Neuronal stem cell (in vitro differentiated cells): ENCODE data around the gene NAT14.

Experiments used
- DNase-seq: peaks from one replicate; pipeline ENCODE4 v3.0.0-alpha.2; 2013; ENCODE audit warnings: low spot score
- H2AFZ ChIP-seq: one replicate; pipeline ENCODE4 v1.6.1; 2013; ENCODE audit warnings: mild to moderate bottlenecking, low read length, inconsistent platforms
- H2AK5ac ChIP-seq: 2 replicates; pipeline ENCODE4 v1.6.1; 2013; ENCODE audit warnings: low read depth, mild to moderate bottlenecking, inconsistent platforms, low read length, moderate library complexity, mixed read lengths
- H2BK120ac ChIP-seq: 2 replicates; pipeline ENCODE4 v1.6.1; 2013; ENCODE audit warnings: low read depth, mild to moderate bottlenecking, inconsistent platforms, low read length, moderate library complexity, mixed read lengths
- H2BK12ac ChIP-seq: one replicate; pipeline ENCODE4 v1.6.1; 2013; ENCODE audit warnings: low read length, inconsistent platforms
- H2BK15ac ChIP-seq: 2 replicates; pipeline ENCODE4 v1.6.1; 2013; ENCODE audit warnings: mild to moderate bottlenecking, low read length, inconsistent platforms, mixed read lengths
- H2BK5ac ChIP-seq: one replicate; pipeline ENCODE4 v1.6.1; 2013; ENCODE audit warnings: inconsistent platforms, mild to moderate bottlenecking, low read length, moderate library complexity
- H3K14ac ChIP-seq: one replicate; pipeline ENCODE4 v1.6.1; 2013; ENCODE audit warnings: low read length, inconsistent platforms
- H3K18ac ChIP-seq: 2 replicates; pipeline ENCODE4 v1.6.1; 2013; ENCODE audit warnings: low read length, inconsistent platforms
- H3K23ac ChIP-seq: 2 replicates; pipeline ENCODE4 v1.6.1; 2013; ENCODE audit warnings: low read depth, mild to moderate bottlenecking, mixed read lengths, low read length, inconsistent platforms; ENCODE audit not compliant: poor library complexity
- H3K27ac ChIP-seq: replicated peaks from 3 replicates; pipeline ENCODE4 v1.5.1; 2013; ENCODE audit warnings: low read length, inconsistent platforms
- H3K27me3 ChIP-seq, 3 experiments: 2 replicates each; pipeline ENCODE4 v1.6.1; 2013; ENCODE audit warnings: low read length in 3 of 3, mild to moderate bottlenecking in 2 of 3, inconsistent platforms in 1 of 3, low read depth in 1 of 3, mixed read lengths in 1 of 3, moderate library complexity in 1 of 3; ENCODE audit not compliant: control insufficient read depth in 3 of 3, insufficient read depth in 3 of 3
- H3K36me3 ChIP-seq, 2 donors: replicated peaks in 1 of 2; 2 replicates each; pipeline ENCODE4 v1.6.1; 2013; ENCODE audit warnings: low read length in 2 of 2; ENCODE audit not compliant: control insufficient read depth in 2 of 2, insufficient read depth in 2 of 2
- H3K4ac ChIP-seq: 2 replicates; pipeline ENCODE4 v1.6.1; 2013; ENCODE audit warnings: inconsistent platforms, mild to moderate bottlenecking, low read length, moderate library complexity
- H3K4me1 ChIP-seq, 2 donors: 1 replicate in 1 of 2; 2 replicates in 1 of 2; pipeline ENCODE4 v1.6.1; 2013; ENCODE audit warnings: low read length in 2 of 2, low read depth in 1 of 2; ENCODE audit not compliant: control insufficient read depth in 2 of 2, insufficient read depth in 1 of 2
- H3K4me2 ChIP-seq: one replicate; pipeline ENCODE4 v1.6.1; 2013; ENCODE audit warnings: mild to moderate bottlenecking, low read length, inconsistent platforms; ENCODE audit not compliant: insufficient read depth, poor library complexity, severe bottlenecking
- H3K4me3 ChIP-seq, 2 donors: 2 replicates each; pipeline ENCODE4 v1.5.1; 2013; ENCODE audit warnings: low read length in 2 of 2, mild to moderate bottlenecking in 2 of 2, inconsistent platforms in 1 of 2, moderate library complexity in 1 of 2
- H3K79me1 ChIP-seq: one replicate; pipeline ENCODE4 v1.6.1; 2013; ENCODE audit warnings: low read depth, mild to moderate bottlenecking, inconsistent platforms, low read length, moderate library complexity
- H3K9ac ChIP-seq: one replicate; pipeline ENCODE4 v1.6.1; 2013; ENCODE audit warnings: mild to moderate bottlenecking, low read depth, low read length, inconsistent platforms; ENCODE audit not compliant: poor library complexity
- H3K9me3 ChIP-seq, 2 donors: replicated peaks in 1 of 2; 2 replicates each; pipeline versions ENCODE3 to v1.6.1; 2013; ENCODE audit warnings: low read length in 2 of 2, mild to moderate bottlenecking in 2 of 2, inconsistent platforms in 1 of 2, low read depth in 1 of 2, mixed read lengths in 1 of 2, moderate library complexity in 1 of 2; ENCODE audit not compliant: control insufficient read depth in 2 of 2, insufficient read depth in 1 of 2
- H4K8ac ChIP-seq: one replicate; pipeline ENCODE4 v1.6.1; 2013; ENCODE audit warnings: low read depth, mild to moderate bottlenecking, inconsistent platforms, low read length, moderate library complexity
- H4K91ac ChIP-seq: one replicate; pipeline ENCODE4 v1.6.1; 2013; ENCODE audit warnings: low read length, low read depth, mild to moderate bottlenecking, inconsistent platforms; ENCODE audit not compliant: poor library complexity
- whole genome bisulfite sequencing, 2 donors: extraction: QIAGEN DNeasy Blood & Tissue Kit; methylation state at CpG; one replicate each; pipeline ENCODE4 v1.1.7; 2013; ENCODE audit warnings: missing lambda C conversion rate in 2 of 2, mixed read lengths in 1 of 2; ENCODE audit not compliant: insufficient read length in 2 of 2, insufficient replicate concordance in 1 of 2; ENCODE audit errors: extremely low coverage in 2 of 2; 5-methylcytosine and 5-hydroxymethylcytosine counted together

NAT14 gene

GRCh38 chr19:55498246-55498840, 13.4 kb downstream of the NAT14 start:
- no CpG with 5 or more reads among the region's 2 CpGs for WGBS, 2 donors
- Histone ChIP-seq H3K36me3 (no peaks in the 10 kb centered on the region), H3K4me3 (no peak overlapping the region)

GRCh38 chr19:55500368-55500952, 15.5 kb downstream of the NAT14 start:
- H3K4me3 ChIP-seq: no peak overlapping the region
- H3K4me1 ChIP-seq: peaks cover 2 to 5% of the 10 kb centered on the region in 2 donors
- H3K23ac ChIP-seq: no peak overlapping the region
- no peak overlapping the region for H2AFZ ChIP-seq
- H3K9ac ChIP-seq: peak overlapping the region; percentile 71
- H3K4ac ChIP-seq: no peak overlapping the region
- H3K14ac ChIP-seq: peak overlapping the region; percentile 47
- peak overlapping the region; percentile 29 for H3K18ac ChIP-seq
- no peak overlapping the region for H2BK12ac ChIP-seq
- H2AK5ac ChIP-seq: peak overlapping the region; percentile 5
- no peak overlapping the region for H2BK15ac ChIP-seq
- no peak overlapping the region for H2BK5ac ChIP-seq
- no CpG with 5 or more reads among the region's 26 CpGs for WGBS, 2 donors
- no peaks in the 10 kb centered on the region for H3K36me3 ChIP-seq
- DNase-seq: no peak
- H4K8ac ChIP-seq: no peak overlapping the region
- H4K91ac ChIP-seq: no peak overlapping the region
- H3K27ac ChIP-seq: no peak overlapping the region
- no peak overlapping the region for H3K4me2 ChIP-seq
- no peaks in the 10 kb centered on the region for H3K79me1 ChIP-seq
- peaks cover 0 to 7% (median 2%) of the 10 kb centered on the region in 3 experiments for H3K27me3 ChIP-seq
- no peak overlapping the region for H2BK120ac ChIP-seq
- peaks cover 6 to 8% of the 10 kb centered on the region in 2 donors for H3K9me3 ChIP-seq

More at GRCh38 chr19:55498246-55498840, 13.4 kb downstream of the NAT14 start:
- Histone ChIP-seq H4K8ac (no peak overlapping the region), H3K18ac (no peak overlapping the region), H3K79me1 (no peaks in the 10 kb centered on the region), H4K91ac (no peak overlapping the region), H2BK120ac (no peak overlapping the region), H2AFZ (no peak overlapping the region), H2BK12ac (no peak overlapping the region), H3K4ac (no peak overlapping the region), H2AK5ac (no peak overlapping the region), H3K27ac (no peak overlapping the region), H3K4me1 (peaks cover 0 to 7% of the 10 kb centered on the region in 2 donors), H3K14ac (no peak overlapping the region), H3K9me3 (peaks cover 3 to 4% of the 10 kb centered on the region in 2 donors), H2BK5ac (no peak overlapping the region), H3K27me3 (peaks cover 0 to 4% (median 2%) of the 10 kb centered on the region in 3 experiments), H3K4me2 (no peak overlapping the region), H3K23ac (no peak overlapping the region), H2BK15ac (peak overlapping the region; percentile 33), H3K9ac (no peak overlapping the region)
- DNase-seq: no peak

GRCh38 chr19:55502197-55502952, 17.4 kb downstream of the NAT14 start:
- WGBS, 2 donors: 100% methylated on average over 3 of the region's 9 CpGs; no CpG with 5 or more reads in 1 of the 2 donors
- DNase-seq: no peak

GRCh38 chr19:55503157-55503501, 18.1 kb downstream of the NAT14 start:
- no peak overlapping the region for H3K27ac ChIP-seq
- no peak overlapping the region for H2BK120ac ChIP-seq
- H3K18ac ChIP-seq: peak overlapping the region; percentile 91
- H3K14ac ChIP-seq: no peak overlapping the region
- no peak overlapping the region for H3K4me3 ChIP-seq
- no peak overlapping the region for H3K4ac ChIP-seq
- peaks cover 0 to 7% of the 10 kb centered on the region in 2 donors for H3K4me1 ChIP-seq
- H2BK15ac ChIP-seq: peak overlapping the region; percentile 83
- no peaks in the 10 kb centered on the region for H3K79me1 ChIP-seq
- H4K8ac ChIP-seq: no peak overlapping the region
- H3K23ac ChIP-seq: no peak overlapping the region
- DNase-seq: no peak
- no peak overlapping the region for H2AK5ac ChIP-seq
- H3K4me2 ChIP-seq: no peak overlapping the region
- H3K27me3 ChIP-seq: peaks cover 0 to 7% (median 2%) of the 10 kb centered on the region in 3 experiments
- no CpG with 5 or more reads among the region's 17 CpGs for WGBS, 2 donors
- H2BK12ac ChIP-seq: peak overlapping the region; percentile 33
- peak overlapping the region; percentile 96 for H2AFZ ChIP-seq
- no peak overlapping the region for H4K91ac ChIP-seq
- no peaks in the 10 kb centered on the region for H3K36me3 ChIP-seq
- H2BK5ac ChIP-seq: no peak overlapping the region
- peaks cover 7 to 8% of the 10 kb centered on the region in 2 donors for H3K9me3 ChIP-seq
- H3K9ac ChIP-seq: no peak overlapping the region

More at GRCh38 chr19:55502197-55502952, 17.4 kb downstream of the NAT14 start:
- H3K9ac ChIP-seq: no peak overlapping the region
- no peak overlapping the region for H3K23ac ChIP-seq
- H2BK15ac ChIP-seq: no peak overlapping the region
- H2AFZ ChIP-seq: no peak overlapping the region
- H4K91ac ChIP-seq: no peak overlapping the region
- no peaks in the 10 kb centered on the region for H3K36me3 ChIP-seq
- H3K4ac ChIP-seq: no peak overlapping the region
- no peak overlapping the region for H4K8ac ChIP-seq
- H2BK120ac ChIP-seq: no peak overlapping the region
- no peak overlapping the region for H3K4me2 ChIP-seq
- H3K27me3 ChIP-seq: peaks cover 0 to 7% (median 2%) of the 10 kb centered on the region in 3 experiments
- H3K14ac ChIP-seq: no peak overlapping the region
- no peak overlapping the region for H3K4me3 ChIP-seq
- peaks cover 7 to 8% of the 10 kb centered on the region in 2 donors for H3K9me3 ChIP-seq
- no peak overlapping the region for H2BK5ac ChIP-seq
- H2BK12ac ChIP-seq: no peak overlapping the region
- H3K27ac ChIP-seq: no peak overlapping the region
- no peak overlapping the region for H2AK5ac ChIP-seq
- H3K79me1 ChIP-seq: no peaks in the 10 kb centered on the region
- H3K18ac ChIP-seq: no peak overlapping the region
- H3K4me1 ChIP-seq: peaks cover 0 to 5% of the 10 kb centered on the region in 2 donors
